Esophagus squamous epithelium (tissue), 4 donors: ENCODE measurements around the gene ZNF385B.

Experiments used
- CTCF ChIP-seq, 6 experiments: fragments of 450-650 bp in 4 of 6; fragments of 200-600 bp in 2 of 6; sonication (generic) in 2 of 6; IDR thresholded peaks; one replicate each; pipeline ENCODE4 v1.5.1; 2016 to 2019; ENCODE audit warnings: antibody characterized with exemption in 6 of 6, mild to moderate bottlenecking in 4 of 6, moderate library complexity in 4 of 6
- POLR2A ChIP-seq, 4 donors: fragments of 450-650 bp; IDR thresholded peaks; one replicate each; pipeline ENCODE4 v1.6.1; 2017; ENCODE audit warnings: antibody characterized with exemption in 4 of 4, mild to moderate bottlenecking in 4 of 4, moderate library complexity in 3 of 4

- no peak for TF ChIP-seq CTCF (IDR thresholded peaks at IDR 0.05)
- TF ChIP-seq POLR2A (IDR thresholded peaks at IDR 0.05) = no peak
These were observed 225.1 kb downstream of the ZNF385B start for GRCh38 chr2:179636100-179636980.
